Tibial nerve (tissue), 3 donors: ENCODE results near the gene NFAT5.

Experiments
- CTCF ChIP-seq, 5 experiments: fragments of 200-600 bp in 3 of 5; fragments of 450-650 bp in 2 of 5; sonication (generic) in 3 of 5; IDR thresholded peaks; one replicate each; pipeline ENCODE4 v1.5.1; 2016 to 2019; ENCODE audit warnings: antibody characterized with exemption in 5 of 5, mild to moderate bottlenecking in 3 of 5, moderate library complexity in 2 of 5
- POLR2A ChIP-seq, 2 donors: fragments of 450-650 bp; IDR thresholded peaks; one replicate each; pipeline ENCODE4 v1.6.1; 2017; ENCODE audit warnings: antibody characterized with exemption in 2 of 2, mild to moderate bottlenecking in 2 of 2, moderate library complexity in 2 of 2

DNA sequence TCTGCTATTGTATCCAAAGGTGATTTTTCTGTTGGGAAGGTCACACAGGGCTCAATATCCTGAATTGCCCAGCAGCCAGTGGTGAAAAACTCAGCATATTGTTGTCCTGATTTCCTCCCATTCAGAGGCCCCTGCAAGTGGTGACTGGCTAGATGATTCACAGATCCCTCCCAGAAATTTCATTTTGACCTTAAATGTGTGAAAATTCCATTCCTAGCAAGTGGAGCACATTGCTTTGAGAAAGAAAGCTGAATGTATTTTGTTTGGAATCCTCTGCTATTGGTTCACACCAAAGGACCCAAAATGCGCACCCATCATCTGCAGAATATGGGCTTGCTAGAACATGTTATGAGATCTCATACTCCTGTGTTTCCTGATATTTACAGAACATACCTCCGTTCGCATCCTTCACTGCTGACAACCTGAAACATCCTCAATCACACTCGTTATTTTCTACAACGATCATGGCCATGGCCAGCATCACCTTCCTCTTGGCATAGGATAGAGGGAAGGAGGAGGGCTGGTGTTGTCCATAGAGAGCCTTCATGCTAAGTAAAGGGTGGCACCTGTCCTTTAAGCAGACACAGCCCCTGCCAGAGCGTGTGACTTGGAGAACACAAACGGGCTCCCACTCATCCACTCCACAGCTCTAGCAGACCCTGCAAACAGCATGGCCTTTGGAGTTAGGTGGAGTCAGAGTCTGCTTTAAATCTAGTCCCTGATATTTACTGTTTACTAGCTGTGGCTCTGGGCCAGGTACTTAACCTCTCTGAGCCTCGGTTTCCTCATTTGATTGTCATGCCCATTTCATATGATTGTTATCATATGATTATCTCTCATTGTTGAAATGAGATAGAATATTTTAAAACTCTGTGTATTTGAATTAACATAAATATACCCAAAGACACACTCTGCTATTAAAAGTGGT is 30.4 kb upstream of the NFAT5 start:
- TF ChIP-seq CTCF (IDR thresholded peaks at IDR 0.05) (no peak), POLR2A (IDR thresholded peaks at IDR 0.05) (no peak)
